ENCODE measurements around the gene ARL8B. TPM values are rescaled to one million over a fixed set of nuclear protein-coding genes. Genes with fewer than 3 reads are reported as not detected.

Gene ARL8B
- total RNA-seq, 3 donors from 2014 or later: 49.3 to 68.5 (median 57.6) TPM

- no peaks in the 10 kb centered on the region for H3K36me3 ChIP-seq (ENCODE audit: low read depth)
- ATAC-seq (no peak), DNase-seq (no peak)
- H3K4me3 ChIP-seq: no peak overlapping the region
- TF ChIP-seq CTCF (IDR thresholded peaks at IDR 0.05): no peak
- H3K4me1 ChIP-seq (ENCODE audit: low read depth): no peaks in the 10 kb centered on the region
- no peaks in the 10 kb centered on the region for H3K9me3 ChIP-seq
- intact Hi-C loops (cut with DNase I, micrococcal nuclease): no loop called here
Measured at GRCh38 chr3:5197022-5197421, 74.9 kb downstream of the ARL8B start.

GRCh38 chr3:5197470-5198312 lies 75.6 kb downstream of the ARL8B start:
- Histone ChIP-seq H3K4me3 (no peak overlapping the region), H3K9me3 (no peaks in the 10 kb centered on the region), H3K36me3 (ENCODE audit: low read depth) (peaks cover under 1% of the 10 kb centered on the region), H3K4me1 (ENCODE audit: low read depth) (no peaks in the 10 kb centered on the region)
- intact Hi-C loops (cut with DNase I, micrococcal nuclease): no loop called here
- DNase-seq: no peak
- no peak for TF ChIP-seq CTCF (IDR thresholded peaks at IDR 0.05)
- peak; percentile 71 for ATAC-seq

DNA sequence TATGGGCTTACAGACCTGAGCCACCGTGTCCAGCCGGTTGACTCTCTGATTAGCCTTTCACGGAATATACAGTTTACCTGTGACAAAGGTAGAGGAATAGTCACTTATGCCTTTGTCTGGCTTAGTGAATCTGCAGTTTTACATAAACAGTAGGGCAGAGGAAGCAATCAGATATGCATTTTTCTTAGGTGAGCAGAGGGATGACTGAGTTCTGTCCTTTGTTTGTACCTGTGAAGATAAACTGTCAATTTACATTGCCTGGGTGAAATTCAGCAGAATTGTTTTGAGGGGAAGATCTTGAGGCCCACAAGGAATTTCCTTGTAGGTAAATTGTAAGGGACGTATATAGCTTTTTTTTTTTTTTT lies 76.2 kb downstream of the ARL8B start:
- DNase-seq (no peak), ATAC-seq (no peak)
- peaks cover 6% of the 10 kb centered on the region for H3K36me3 ChIP-seq (ENCODE audit: low read depth)
- no peaks in the 10 kb centered on the region for H3K4me1 ChIP-seq (ENCODE audit: low read depth)
- no peak for TF ChIP-seq CTCF (IDR thresholded peaks at IDR 0.05)
- no peaks in the 10 kb centered on the region for H3K9me3 ChIP-seq
- intact Hi-C loops (cut with DNase I, micrococcal nuclease): no loop called here
- H3K4me3 ChIP-seq: no peak overlapping the region

GRCh38 chr3:5198986-5199731 lies 77.1 kb downstream of the ARL8B start:
- intact Hi-C loops (cut with DNase I, micrococcal nuclease): no loop called here
- no peak for TF ChIP-seq CTCF (IDR thresholded peaks at IDR 0.05)
- Histone ChIP-seq H3K4me3 (no peak overlapping the region), H3K36me3 (ENCODE audit: low read depth) (peaks cover 6% of the 10 kb centered on the region), H3K4me1 (ENCODE audit: low read depth) (no peaks in the 10 kb centered on the region), H3K9me3 (no peaks in the 10 kb centered on the region)
- ATAC-seq: peak; percentile 17
- no peak for DNase-seq

- Histone ChIP-seq H3K36me3 (ENCODE audit: low read depth) (peaks cover 6% of the 10 kb centered on the region), H3K9me3 (no peaks in the 10 kb centered on the region), H3K4me3 (no peak overlapping the region), H3K4me1 (ENCODE audit: low read depth) (no peaks in the 10 kb centered on the region)
- DNase-seq: no peak
- no peak for TF ChIP-seq CTCF (IDR thresholded peaks at IDR 0.05)
- intact Hi-C loops (cut with DNase I, micrococcal nuclease): no loop called here
- ATAC-seq: no peak
Measured at GRCh38 chr3:5201536-5201935, 79.4 kb downstream of the ARL8B start.

All from mucosa of descending colon (tissue), 3 donors.